GM19025 (cell line): ENCODE data around the gene HLA-A.
A peak's percentile ranks its signal among the peaks of the same experiment; 100 is the strongest.
"Not testable (repeated sequence)": the region's sequence is repeated elsewhere in the genome, so short reads cannot be mapped to it uniquely, and the experiment has no call there.

Source experiments
- ATAC-seq: cut with Tn5 transposase; IDR thresholded peaks from one replicate; pipeline ENCODE4 v1.9.1; 2021; ENCODE audit warnings: mild to moderate bottlenecking, low read depth, moderate library complexity; ENCODE audit not compliant: unreplicated experiment

HLA-A gene

GRCh38 chr6:29930047-29930446 is 12.3 kb upstream of the HLA-A start:
- ATAC-seq, result not testable (repeated sequence)

DNA sequence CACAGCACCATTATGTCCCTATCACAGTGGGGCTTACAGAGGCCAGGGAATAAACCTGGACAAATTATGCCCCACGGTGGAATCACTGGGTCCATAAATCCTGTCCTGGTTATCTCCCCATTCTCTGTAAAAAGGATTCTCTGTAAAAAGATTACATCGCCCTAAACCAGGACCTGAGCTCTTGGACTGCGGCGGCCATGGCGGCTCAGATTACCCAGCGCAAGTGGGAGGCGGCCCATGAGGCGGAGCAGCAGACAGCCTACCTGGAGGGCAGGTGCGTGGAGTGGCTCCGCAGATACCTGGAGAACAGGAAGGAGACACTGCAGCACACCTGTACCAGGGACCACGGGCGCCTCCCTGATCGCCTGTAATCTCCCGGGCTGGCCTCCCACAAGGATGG is 8.4 kb upstream of the HLA-A start:
- no peak for ATAC-seq

GRCh38 chr6:29935273-29935955 is 6.9 kb upstream of the HLA-A start:
- no peak for ATAC-seq

DNA sequence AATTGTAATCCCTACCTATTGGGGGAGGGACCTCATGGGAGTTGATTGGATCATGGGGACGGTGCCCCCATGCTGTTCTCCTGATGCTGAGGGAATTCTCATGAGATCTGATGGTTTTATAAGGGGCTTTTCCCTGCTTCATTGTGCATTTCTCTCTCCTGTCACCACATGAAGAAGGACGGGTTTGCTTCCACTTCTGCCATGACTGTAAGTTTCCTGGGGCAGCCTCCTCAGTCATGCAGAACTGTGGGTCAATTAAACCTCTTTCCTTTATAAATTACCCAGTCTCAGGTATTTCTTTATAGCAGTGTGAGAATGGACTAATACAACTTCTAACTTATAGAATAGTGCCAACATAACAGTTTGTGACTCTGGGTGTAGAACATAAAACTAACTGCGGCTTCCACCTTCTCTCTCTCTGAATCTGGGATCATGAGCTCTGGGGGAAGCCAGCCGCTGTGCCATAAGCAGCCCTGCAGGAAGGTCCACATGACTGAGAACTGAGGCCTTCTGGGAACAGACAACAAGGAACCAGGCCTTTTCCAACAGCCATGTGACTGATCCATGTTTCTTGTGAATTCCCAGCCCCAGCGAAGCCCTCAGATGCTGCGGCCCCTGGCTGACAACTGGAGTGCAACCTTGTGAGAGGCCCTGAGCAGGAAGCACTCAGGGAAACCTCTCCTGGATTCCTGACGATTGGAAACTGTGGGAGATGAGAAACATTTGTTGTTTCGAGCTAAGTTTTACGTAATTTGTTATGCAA is 3.4 kb upstream of the HLA-A start:
- ATAC-seq, result no peak

DNA sequence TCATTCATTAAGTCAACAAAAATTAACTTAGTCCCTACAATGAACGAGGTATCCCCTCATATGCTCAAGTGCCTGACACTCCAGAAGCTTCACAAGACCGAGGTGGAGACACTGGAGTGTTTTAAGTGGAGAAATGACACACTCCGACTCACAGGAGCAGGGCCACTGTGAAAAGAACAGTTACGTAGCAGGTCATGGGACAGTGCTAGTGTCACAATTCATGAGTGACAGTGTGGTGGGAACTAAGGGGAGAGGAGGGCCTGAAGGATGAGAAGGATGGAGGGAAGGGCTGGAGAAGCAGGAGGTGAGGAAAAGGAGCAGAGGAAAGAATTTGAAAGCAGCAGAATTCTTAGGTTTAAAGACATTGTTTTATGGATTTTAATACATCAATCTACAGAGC is 1.3 kb upstream of the HLA-A start:
- ATAC-seq, result no peak

GRCh38 chr6:29941471-29941870 is 861 bp upstream of the HLA-A start:
- ATAC-seq, result no peak

GRCh38 chr6:29941916-29942274 is 437 bp upstream of the HLA-A start:
- ATAC-seq, result no peak

GRCh38 chr6:29943053-29943966 is 978 bp downstream of the HLA-A start:
- peak; percentile 8 for ATAC-seq

GRCh38 chr6:29945281-29945820 is 3.0 kb downstream of the HLA-A start:
- no peak for ATAC-seq

DNA sequence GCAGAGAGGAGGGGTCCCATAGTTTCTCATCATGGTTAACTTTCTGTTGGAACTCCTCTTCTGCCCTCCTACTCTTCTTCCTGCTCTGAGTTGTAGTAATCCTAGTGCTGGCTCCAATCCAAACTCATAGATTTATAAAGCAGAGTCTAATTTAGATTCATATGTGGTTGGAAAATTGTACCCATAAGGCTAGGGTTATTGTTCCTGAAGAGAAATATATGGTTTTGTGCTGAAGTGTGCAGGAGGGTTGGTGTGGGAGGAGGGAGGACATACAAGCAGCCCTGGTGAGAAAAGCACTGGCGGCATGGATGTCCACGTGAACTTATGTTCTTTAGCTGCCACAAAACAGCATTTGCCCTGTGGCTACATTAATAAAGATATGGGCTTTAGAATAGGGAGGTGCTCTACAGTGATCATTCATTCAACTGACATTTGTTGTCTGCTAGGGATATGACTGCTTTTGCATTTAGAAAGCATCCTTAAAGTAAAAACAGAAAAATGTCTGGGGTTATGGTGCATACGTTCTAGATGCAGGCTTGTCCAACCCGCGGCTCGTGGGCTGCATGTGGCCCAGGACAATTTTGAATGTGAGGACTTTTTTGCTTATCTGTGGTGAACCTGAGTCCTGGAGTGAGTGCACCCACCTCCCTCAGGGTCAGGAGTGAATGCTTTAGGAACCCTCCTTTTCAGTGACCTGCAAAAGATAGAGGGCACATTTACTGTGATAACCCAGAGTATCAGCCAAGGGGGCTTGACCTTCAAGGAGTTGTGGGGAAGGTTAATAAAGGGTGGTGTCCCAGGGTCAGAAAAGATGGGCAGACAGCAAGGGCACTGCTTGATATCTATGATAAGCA is 4.1 kb downstream of the HLA-A start:
- ATAC-seq, result no peak

DNA sequence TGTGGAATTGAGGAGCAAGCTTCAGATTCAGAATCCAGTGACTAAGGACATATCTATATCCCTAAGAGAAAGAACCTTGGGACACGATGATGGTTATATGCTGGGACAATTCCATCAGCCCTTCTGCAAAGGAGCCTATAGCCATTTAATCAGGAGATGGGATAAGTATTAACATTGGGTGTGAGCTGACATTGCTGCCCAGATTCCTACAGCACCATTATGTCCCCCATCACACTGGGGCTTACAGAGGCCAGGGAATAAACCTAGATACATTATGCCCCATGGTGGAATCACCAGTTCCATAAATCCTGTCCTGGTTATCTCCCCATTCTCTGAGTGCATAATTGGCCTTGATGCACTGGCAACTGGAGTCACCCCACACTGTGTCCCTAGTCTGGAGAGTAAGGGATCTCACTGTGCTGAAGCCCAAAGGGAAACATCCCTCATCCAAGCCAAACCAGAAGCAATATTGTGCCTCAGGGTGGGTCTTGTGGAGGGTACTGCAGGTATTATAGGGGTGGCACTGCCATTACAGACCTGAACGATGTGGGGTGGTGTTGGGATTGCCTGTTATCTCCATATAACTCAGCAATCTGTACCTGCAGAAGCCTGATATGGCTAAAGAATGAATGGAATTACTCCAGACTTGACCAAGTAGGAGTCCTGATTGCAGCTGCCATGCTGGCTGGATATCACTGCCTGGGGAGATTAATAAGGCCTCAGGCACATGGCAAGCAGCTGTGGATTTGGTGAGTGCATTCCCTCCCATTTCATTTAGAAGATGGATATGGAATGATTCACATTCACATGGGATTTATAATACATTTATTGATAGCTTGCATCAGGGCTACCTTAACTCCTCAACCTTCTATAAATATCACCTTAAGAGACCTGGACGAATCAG is 5.0 kb downstream of the HLA-A start:
- ATAC-seq, result no peak

GRCh38 chr6:29948277-29948676 is 5.9 kb downstream of the HLA-A start:
- ATAC-seq, result no peak

GRCh38 chr6:29949934-29950333 is 7.6 kb downstream of the HLA-A start:
- no peak for ATAC-seq

DNA sequence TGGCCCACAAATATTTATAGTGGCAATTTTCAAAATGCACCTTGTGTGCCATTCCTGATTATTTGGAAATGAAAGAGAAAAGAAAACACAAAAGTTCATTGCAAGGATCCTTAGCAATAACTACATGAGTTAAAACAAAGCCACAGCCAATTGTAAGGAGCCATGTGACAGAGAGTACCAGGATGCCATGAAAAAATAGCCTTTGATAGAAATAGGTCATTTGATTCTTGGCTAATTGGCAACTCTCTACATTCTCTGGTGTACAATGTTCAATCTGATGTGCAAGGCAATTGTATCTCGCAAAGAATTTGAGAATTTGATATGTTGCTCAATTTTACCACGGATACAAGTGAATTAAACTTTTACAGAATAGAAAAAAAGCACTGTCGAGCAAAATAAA is 9.6 kb downstream of the HLA-A start:
- ATAC-seq, result no peak

- ATAC-seq, result no peak
Measured at GRCh38 chr6:29953001-29953441, 10.7 kb downstream of the HLA-A start.

GRCh38 chr6:29953686-29954085 is 11.4 kb downstream of the HLA-A start:
- no peak for ATAC-seq

DNA sequence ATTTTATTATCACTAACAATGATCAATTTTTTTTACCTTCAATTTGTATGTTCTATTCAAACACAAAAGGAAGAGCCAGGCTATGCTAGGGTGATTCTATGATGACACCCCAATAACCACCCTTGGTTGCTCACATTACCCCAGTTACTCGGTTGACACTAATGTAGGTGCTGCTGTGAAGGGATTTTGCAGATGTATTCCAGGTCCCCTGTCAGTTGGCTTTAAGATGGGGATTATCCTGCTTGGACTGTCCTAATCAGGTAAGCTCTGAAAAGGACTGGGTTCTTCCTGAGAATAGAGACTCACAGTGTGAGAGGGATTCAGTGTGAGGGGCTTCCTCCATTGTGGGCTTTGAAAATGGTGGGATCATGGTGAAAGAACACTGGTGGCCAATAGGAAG is 11.9 kb downstream of the HLA-A start:
- no peak for ATAC-seq

GRCh38 chr6:29955783-29956182 is 13.5 kb downstream of the HLA-A start:
- no peak for ATAC-seq

GRCh38 chr6:29956518-29956917 is 14.2 kb downstream of the HLA-A start:
- no peak for ATAC-seq
